ENCODE data around the gene GARS1.

GARS1 gene

DNA sequence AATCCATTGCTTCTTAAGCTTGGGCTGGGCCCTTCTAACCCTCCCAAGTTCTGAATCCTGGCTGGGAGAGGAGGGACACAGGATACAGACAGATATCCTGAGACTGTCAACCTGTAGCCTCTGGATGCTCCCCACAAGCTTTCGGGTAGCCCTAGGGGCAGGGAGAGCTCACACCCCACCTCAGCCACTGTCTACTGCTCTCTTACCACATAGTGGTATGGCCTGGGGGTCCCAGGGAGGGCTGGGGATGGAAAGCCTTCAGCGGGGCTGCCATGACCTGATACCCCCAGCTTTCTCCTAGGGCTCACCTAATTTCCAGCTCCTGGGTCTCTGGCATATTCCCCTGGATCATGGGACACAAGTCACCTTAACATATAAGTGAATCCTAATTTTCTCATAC is 62.5 kb downstream of the GARS1 start:
- no peak for DNase-seq

DNA sequence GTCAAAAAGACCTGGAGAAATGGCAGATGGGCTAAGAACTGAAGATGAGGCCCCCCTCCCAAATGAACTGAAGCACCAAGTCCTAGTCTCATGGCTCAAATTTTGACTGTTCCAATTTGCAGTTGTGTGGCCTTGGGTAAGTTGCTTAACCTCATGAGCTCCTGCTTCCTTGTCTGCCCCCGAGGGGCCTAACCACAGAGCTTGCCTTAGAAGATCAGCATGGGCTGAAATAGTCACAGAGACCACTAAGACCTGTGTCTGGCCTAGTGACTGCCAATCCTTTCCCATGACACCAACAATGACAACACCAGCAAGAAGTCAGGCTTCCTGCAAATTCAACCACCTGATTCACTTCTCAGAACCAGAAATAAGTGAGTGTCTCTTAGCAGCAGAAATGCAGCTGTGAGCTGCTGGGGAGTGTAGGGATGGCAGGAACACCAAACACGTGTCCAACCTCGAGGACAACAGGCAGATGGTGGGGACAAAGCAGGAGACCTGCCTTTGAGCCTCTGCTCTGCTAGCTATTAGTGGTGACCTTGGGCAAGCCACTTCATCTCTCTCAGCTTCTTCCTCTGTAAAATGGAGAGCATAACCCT is 63.9 kb downstream of the GARS1 start:
- no peak for DNase-seq

DNA sequence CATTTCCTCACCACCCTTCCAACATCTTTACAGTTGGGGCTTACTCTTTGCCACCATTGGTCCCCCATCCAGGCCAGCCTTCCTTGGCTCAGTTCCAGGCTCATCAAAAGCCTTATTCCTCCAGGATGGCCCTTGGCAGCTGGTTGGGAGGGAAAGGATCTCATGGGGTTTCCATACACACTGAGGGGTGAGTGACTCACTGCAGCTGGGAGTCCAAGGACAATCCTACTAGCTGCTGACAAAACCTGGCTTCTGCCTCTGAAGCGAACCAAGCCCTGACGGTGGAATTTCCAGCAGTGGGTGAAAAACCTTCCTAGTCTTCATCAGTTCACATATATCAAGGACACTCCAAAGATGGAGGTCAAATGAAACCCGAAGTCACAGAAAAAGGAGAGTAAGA is 64.6 kb downstream of the GARS1 start:
- no peak for DNase-seq

DNA sequence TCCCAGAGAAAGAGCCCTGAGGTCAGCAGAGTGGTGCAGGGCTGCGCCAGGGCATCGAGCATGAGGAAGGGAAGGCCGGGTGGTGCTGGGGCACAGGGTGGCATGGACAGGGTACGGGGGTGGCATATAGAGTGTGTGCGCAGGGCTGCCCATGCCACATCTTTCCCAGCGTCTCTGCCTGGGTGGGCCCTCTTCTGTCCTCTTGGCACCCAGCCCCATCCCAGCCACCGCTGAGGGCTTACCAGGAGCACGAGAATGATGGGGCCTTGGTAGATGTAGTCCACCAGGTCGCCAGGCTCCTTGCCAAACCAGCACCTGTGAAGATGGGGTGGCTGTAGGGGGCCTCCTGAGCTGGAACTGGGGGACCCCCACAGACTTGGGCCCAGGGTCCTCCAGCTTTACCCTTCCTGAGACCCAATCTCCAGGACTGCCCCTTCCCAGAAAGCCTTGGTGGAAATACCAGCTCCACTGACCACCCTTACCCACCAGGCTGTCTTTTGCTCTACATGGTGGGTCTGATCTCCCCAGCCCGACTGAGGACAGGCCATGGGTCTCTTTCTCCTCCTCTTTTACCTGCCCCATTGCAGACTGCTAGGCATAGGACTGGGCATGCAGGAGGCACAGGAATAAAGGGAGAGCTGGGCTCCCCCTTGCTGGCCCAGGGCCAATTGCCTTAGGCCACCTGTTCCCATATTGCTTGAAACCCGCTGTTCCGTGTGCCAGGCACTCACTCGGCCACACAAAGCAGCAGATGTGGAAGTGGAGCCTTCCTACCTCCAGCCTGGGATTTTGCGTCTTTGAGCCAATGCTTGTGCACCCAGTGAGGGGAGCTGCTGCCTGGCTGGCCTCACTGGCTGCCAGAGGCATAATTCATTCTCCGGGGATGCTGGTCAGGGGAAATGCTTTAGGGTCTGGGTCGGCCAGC is 65.9 kb downstream of the GARS1 start:
- DNase-seq, result no peak

DNA sequence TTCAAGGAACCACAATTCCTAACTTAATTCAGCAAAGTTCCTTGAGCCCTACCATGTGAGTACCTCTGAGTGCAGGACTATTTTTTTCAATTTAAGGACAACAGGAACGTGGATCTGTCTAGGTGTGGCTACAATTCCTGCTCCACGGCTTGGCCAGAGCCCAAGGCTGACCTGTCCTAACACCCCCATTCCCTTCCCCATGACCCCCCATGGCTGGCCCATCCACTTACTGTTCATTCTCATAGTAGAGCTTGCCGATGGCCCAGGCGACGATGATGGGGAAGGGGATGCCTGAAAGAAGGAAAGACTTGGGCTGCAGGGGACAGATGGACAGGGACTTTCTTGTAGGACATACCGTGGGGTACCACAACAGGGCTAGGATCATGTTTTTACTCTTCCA is 67.2 kb downstream of the GARS1 start:
- DNase-seq, result no peak

DNA sequence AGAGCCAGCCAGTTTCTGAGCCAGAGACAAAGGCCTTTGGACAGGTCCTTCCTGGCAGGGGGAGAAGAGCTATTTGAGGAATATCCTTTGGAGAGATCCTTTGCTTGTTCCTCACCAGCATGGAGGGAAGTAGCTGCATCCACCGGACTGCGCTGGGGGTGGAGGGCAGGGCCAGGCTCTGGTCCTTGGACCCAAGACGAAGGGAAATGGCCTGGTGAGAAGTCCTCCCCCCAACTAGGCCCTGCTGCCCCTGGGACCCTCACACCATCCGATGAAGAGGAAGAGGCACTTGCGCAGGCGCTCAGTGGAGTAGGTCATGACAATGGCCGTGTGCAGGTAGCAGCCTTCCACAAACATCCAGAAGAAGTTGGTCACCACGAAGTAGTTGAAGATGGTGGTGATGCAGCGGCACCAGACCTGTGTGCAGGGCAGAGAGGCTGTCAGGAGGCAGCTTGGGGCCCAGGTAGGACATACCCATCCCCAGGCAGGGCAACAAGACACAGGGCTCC is 67.8 kb downstream of the GARS1 start:
- no peak for DNase-seq

DNA sequence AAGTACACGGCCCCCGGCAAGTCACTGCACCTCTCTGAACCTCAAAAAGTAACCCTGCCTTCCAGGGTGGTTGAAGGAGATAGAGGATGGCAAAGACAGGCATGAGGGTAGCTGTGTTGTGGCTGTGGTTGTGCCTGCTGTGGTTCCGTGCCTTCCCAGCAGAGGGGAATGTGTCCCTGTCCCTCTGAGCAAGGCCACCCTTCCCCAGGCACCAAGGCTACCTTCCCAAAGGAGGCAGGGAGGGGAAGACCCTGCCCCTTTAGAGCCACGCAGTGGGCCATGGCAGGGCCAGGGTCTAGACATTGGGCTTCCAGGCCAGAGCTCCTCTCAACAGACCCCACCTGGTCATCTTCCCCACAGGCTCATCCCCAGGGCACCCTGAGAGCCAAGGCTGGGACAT is 68.7 kb downstream of the GARS1 start:
- no peak for DNase-seq

DNA sequence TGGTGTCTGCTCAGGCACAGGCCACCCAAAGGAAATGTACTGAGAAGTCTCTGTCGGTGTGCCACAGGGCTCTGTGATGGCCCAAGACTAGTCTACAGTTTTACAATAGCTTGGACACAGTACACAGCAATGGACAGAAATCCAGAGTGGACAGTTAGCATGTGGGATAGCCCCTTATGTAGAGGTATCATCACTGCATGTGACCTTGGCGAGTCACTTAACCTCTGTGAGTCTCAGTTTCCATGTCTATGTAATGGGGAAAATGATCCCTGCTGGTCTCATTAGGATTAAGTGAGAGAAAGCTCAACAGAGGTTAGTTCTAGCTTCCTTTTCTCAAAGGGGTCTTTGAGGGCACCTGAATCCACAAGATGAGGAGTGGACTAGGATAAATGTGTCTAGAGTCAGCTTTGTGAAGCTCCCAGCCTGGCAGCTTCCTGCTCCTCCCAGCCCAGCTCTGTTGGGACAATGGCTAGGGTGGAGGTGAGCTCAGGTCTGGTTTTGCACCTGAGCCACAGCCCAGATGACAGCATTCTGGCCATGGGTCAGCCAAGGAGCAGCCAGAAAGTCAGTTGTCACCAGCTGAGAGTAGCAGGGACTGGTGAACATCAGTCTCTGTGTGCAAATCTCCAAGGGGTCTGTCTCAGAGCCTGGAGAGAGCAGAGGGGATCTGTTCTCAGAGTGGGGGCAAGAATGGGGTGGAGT is 69.7 kb downstream of the GARS1 start:
- DNase-seq, result no peak

DNA sequence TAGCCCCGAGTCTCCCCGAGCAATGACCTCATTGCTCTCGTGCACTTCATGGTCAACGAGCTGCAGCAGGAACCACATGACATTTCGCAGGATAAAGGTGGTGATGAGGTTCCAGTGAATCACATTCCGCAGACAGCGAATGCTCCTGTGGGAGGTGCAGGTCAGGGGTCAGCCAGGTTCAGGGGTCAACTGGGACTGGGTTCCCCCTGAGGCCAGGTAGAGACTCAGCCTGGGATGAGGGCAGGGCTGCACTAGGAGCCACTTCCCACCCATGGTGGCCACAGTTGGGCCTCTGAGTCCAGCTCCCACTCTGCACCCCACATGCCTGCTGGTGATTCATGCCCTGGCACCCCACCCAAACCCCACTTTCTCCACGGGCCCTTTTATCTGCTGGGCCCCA is 70.4 kb downstream of the GARS1 start:
- no peak for DNase-seq

DNA sequence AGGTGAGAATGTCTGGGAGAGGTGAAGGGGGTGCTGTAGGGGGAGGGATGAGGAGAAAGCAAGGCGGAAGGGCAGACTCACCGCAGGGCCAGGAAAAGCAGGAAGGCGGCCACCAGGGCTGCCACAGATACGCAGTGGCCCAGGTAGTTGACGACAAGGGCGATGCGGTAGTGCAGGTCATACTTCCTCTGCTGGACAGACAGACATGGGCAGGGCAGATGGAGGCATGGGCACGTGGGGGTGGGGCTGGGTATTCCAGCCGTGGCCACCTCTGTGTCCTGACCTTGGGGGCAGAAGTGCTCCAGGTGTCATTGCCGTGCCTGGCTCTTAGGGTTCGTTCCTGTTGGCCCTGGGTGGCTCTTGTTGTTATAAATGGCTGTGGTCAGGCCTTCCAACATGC is 70.8 kb downstream of the GARS1 start:
- DNase-seq, result no peak

DNA sequence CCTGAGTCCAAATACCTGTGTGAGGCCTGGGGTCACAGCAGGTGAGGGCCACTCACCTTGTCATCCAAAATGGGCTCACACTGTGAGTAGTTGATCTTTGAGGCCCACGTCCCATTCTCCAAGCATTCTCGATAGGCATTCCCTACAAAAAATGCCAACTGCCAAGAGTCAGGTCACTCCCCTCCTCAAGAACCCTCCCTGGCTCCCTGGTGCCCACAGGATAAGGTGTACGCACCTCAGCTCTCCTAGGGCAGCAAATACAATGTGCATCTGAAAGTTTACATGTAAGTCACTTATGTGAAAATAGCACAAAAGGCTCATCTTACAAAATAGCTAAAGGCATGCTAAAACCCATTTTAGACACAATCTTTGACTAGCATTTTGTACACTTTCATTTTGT is 72.5 kb downstream of the GARS1 start:
- DNase-seq, result no peak

DNA sequence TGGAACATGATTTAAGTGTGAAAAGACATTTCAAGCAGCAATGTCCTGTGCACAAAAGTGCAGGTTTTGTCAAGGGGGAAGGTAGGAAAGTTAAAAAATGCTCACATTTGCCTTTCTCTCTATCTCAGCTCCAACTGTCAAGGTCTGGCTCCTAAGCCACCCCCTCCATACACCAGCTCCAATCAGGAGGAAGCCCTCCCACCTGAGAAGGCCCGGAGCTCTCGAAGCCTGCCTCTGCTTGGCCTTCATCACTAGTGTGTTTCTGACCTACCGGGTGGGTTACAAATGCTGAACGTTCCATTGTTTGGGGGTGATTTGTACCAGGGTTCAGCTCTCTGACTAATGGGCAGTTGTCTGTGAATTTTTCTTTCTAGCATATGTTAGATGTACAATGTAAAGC is 73.4 kb downstream of the GARS1 start:
- DNase-seq, result no peak

DNA sequence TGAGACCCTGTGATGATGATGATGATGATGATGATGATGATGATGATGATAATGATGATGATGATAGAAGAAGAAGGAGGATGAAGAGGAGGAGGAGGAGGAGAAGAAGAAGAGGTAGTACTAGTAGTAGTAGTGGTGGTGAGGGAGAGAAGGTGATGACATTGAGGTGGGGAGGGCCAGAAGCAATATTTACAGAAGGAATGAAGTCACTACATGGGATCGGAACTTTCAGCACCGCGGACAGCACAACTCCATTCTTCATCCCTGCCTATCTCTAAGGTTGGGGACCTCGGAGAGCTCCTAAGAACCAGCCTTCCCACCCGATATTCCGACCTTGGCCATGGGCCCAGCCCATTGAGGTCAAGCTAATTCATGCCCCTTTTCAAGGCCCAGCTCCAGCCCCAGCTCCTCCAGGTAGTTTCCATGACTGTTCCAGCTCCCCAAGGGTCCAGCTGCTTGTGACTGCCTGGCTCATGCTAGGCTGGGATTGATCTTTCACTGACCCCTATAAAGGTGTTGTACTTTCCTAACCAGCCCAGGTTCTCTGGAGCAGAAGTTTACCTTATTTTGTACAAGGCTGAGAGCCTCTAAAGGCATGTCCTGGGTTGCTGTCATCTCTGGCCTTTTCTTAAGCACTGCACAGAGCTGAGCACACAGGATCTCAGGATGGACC is 77.3 kb downstream of the GARS1 start:
- DNase-seq, result no peak

DNA sequence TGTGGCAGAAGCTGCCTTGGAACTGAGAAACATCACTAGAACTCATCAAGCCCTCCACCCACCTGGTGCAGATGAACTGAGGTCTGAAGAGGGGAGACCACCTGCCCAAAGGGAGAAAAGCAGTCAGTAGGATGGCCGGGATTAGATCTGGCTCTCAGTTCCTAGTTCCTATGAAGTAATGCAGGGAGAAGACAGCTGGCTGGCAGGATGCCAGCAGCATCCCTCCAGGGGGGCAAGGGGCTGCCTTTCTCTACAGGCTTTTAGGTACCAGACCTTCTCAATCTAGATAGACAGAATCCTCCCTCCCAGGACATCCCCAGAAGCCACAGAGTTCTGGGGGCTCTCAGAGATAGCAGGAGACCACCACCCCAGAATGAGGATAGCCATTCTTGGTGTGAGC is 79.7 kb downstream of the GARS1 start:
- DNase-seq, result no peak

DNA sequence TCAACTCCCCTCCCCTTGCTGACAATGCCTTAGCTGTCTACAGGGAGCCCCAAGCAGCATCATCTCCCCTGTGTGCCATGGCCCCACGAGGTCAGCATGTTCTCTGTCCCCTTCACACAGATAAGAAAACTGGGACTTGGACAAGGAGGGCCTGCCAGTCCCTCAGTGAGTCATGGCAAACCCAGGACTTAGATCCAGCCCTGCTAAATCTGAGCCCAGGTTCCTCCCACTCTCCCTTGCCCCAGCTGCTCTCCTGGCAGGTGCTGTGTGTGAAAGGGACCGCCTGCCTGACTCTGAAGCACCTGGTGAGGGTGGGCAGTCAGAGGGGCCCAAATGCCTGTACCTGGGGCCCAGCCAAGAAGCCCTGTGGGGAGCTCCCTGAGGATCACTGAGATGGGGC is 80.2 kb downstream of the GARS1 start:
- no peak for DNase-seq

DNA sequence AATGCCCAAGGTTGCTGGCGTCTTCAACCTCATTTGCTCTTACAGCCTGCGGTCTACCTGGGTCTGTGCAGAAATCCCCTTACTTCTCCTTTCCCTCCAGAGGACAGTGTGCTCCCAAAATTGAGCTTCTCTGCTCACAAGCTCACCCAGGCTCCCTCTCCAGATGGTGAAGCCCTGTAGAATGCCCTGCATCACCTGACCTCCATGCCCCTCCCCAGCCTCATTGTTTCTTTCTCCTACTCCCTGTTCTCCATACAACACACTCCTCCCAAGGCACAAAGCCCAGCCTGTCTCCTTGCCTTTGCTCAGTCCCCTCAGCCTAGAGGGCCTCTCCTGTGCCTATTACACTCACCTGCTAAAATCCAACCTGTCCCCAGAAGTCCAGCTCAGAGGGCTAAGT is 84.1 kb downstream of the GARS1 start:
- DNase-seq, result no peak

DNA sequence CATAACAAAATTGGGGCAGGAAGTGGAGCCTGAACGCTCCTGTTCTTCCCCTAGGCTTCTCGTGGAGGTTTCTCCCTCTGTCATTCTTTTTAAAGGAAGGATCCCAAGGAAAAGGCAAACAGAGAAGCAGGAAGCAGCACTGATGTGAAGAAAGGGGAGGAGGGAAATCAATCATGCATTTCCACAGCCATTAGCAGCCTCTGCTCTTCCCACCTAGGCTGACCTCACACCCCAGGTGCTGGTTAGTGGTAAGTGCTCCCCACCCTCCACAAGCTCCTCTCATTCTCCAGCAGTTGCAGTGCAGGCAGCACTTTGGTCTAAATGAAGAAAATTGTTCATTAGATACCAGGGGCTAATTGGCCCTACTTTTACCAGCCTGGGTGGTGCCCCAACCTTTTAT is 85.0 kb downstream of the GARS1 start:
- DNase-seq, result no peak

DNA sequence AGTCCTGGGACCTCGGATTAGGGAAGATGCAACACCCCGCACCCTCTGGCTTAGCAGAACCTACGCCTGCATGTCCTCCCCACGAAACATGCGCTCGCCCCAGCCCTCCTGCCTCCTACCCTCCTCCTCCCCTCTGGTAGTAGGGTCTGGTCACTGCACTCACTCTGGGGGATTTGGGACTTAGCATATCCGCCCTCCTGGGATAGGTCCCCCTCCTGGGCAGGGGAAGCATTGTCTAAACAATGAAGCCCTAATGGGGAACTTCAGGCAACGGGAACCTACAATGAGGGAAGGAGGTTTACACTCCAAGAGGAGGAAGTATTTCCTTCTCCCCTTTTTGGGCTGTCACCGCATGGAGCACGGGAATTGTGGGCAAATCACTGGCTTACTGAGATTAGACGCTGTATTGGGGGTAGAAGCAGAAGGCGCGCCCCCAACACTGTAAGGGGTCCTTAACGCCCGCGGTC is 86.7 kb downstream of the GARS1 start:
- no peak for DNase-seq

DNA sequence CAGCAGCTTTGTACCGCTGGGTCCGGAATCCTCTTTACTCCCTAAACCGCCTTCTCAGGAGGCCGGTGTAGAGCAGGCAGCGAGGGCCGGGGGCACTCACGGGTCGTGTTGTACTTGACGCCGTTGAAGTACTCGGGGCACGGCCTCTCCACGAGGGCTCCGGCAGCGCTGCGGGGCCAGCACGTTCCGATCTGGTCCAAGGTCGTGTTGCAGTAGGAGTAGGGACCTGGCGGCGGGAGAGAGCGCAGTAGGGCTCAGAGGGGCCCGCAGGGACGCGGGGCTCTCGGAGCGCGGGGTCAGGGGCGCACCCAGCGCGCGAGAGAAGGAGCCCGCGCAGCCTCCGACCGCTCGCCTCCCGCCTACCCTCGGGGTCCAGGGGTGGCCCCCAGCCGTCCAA is 87.1 kb downstream of the GARS1 start:
- DNase-seq, result no peak

DNA sequence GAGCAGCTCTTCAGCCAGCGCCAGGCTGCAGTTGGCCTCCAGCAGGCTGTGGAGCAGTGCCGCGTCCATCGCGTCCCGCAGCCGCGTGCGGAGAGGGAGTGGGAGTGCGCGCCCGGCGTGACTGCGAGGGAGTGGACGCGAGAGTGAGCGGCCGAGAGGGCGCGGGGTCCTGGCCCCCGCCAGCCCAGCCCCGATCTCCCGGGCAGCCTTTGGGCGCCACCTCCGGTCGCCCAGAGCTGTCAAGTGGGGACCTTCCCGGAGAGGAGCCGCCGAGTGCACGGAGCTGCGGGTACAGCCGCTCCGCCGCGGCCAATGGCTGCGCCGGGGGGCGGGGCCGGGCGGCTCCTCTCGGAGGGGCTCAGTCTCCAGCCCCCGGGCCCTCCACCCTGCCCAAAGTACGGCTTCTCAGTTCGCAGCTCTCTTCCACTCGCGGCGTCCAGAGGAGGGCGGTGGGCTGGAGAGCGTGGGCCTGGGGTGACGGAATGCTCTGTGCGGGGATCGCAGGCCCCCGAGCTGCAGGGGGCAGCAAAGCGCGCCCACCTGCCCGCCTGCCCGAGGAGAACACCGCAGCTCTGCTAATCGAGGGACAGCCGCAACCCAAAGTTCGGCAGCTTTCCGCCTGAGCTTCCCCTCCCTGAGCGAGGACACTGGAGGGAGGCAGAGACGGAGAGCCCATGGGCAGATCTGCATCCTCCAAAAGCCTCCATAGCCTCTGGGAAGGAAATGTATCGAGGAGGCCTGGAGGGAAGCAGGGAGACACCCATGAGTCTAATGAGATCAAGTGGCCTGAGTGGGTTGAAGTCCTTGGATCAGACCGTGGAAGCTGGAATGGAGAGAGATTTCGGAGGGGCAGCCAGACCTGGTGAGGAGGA is 87.8 kb downstream of the GARS1 start, which contains the start of gene CRHR2:
Gene CRHR2 (minus strand): TSS at position 245 of the 872 bp plus-strand sequence. CDS start 176 bp downstream, at position 69.
- no peak for DNase-seq

DNA sequence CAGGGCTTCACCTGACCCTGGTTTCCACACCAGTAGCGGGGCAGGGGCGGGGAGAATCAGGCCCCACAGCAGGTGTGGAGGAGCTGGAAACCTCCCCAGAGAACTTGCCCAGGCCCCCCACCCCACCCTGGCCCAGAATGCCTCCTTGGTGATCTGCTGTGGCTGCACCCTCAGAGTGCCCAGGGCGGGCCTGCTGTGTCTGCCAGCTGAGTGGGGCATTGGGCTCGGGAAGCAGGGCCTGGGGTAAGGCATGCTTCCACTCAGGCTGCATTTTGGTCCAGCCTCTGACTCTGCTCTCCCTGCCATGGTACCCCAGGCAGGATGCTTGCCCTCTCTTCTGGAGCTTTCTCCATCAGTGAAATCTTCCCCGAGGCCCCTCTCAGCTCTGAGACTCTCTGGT is 88.6 kb downstream of the GARS1 start:
- DNase-seq, result no peak

All from NK-92 treated with Interleukin-12 subunit alpha and Interleukin-12 subunit beta, amount 100 ng/mL, for 24 hours (cell line).